Activated CD8-positive, alpha-beta T cell treated with anti-CD3 and anti-CD28 coated beads for 36 hours (primary cell): ENCODE results near the gene RPS6KA2. TPM values are rescaled to one million over a fixed set of nuclear protein-coding genes. Genes with fewer than 3 reads are reported as not detected.

Experiments
- ATAC-seq: fragments of 200-7000 bp; cut with Tn5 transposase; one replicate; pipeline ENCODE4 v1.10.0; 2021; ENCODE audit warnings: mild to moderate bottlenecking, moderate library complexity
- CTCF ChIA-PET: fragments of 350-600 bp; sonication (Branson Sonifier 250); formaldehyde crosslinking; loops from one replicate; lab custom pipeline; 2021; ENCODE audit warnings: antibody characterized with exemption; lab: Charles Lee
- POLR2A ChIA-PET: fragments of 350-600 bp; sonication (Branson Sonifier 250); formaldehyde crosslinking; loops from one replicate; lab custom pipeline; 2021; ENCODE audit warnings: antibody characterized with exemption; lab: Charles Lee
- DNase-seq: peaks from one replicate; pipeline ENCODE4 v3.0.0-alpha.2; 2020
- H3K27ac Mint-ChIP-seq: one replicate; pipeline ENCODE4 v1.8.0; 2021; ENCODE audit warnings: mild to moderate bottlenecking, mixed read lengths
- H3K27me3 Mint-ChIP-seq: one replicate; pipeline ENCODE4 v1.8.0; 2021; ENCODE audit warnings: mixed read lengths
- H3K36me3 Mint-ChIP-seq: one replicate; pipeline ENCODE4 v1.8.0; 2021; ENCODE audit warnings: low read depth, mixed read lengths
- H3K4me1 Mint-ChIP-seq: one replicate; pipeline ENCODE4 v1.8.0; 2021; ENCODE audit warnings: low read depth, mixed read lengths
- H3K4me3 Mint-ChIP-seq: one replicate; pipeline ENCODE4 v1.8.0; 2021; ENCODE audit warnings: mild to moderate bottlenecking, moderate library complexity, mixed read lengths
- H3K9me3 Mint-ChIP-seq: one replicate; pipeline ENCODE4 v1.8.0; 2021; ENCODE audit warnings: mixed read lengths
- intact Hi-C: fragments of 100-400 bp; cut with micrococcal nuclease; formaldehyde crosslinking; loops from one replicate; pipeline ENCODE4 v1.10.0; 2022
- total RNA-seq, 2 experiments: library from RNA; stranded (reverse); gene quantifications; one replicate each; pipeline ENCODE4 v1.2.3, GENCODE V29; 2021
- TF ChIP-seq, protein P1 (sequence below): fragments of 200-600 bp; IDR thresholded peaks from one replicate; pipeline ENCODE4 v1.8.0; 2022; ENCODE audit warnings: antibody characterized with exemption, mild to moderate bottlenecking

Gene RPS6KA2
- total RNA-seq, 2 experiments from 2014 or later = 5.8 TPM

DNA sequence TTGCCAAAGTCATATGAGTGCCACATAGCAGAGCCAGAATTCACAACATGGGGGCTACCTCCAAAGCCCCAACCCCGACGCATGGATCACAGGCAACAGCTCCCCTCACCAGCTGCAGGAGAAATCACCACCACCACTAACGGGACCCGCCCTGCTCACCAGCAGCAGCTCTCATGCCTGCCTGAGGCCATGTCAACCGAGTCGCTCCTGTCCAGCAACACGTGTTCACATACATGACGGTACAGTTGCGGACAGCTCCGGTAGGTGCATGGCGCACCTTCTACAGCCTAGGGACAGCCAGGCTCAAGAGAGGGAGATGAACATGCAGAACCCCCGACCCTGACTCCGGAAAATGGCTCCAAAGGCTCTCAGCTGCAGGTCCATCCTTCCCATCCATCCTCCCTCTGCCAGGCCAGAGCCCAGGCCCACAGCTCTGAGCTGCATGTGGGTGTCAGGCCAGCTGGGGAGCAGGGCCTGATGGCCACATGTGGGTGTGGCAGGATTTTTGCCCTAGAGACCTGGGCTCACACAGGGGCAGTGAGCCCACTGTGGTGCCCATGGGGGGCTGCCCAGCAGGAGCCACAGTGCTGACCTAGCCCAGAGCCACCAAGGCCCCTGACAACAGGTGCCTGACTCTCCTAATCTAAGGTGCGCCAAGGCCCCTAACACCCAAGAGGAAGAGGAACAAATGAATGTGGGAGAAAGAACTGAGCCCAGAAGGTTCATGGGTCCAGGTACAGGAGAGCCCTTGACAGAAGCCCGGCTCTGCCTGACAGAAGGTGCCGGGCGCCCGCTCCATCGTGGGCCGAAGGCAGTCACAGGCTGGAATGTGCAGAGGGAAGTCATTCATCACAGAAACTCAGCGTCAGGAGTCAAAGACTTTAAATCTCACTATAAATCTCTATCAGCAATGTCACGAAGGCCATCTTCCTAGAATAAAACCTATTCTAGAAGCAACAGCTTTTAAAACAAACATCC lies 10.5 kb downstream of the RPS6KA2 start:
- ATAC-seq (no peak), DNase-seq (no peak)
- H3K36me3 Mint-ChIP-seq = no peaks in the 10 kb centered on the region
- H3K27me3 Mint-ChIP-seq = peaks cover 3% of the 10 kb centered on the region
- TF ChIP-seq, protein P1, sequence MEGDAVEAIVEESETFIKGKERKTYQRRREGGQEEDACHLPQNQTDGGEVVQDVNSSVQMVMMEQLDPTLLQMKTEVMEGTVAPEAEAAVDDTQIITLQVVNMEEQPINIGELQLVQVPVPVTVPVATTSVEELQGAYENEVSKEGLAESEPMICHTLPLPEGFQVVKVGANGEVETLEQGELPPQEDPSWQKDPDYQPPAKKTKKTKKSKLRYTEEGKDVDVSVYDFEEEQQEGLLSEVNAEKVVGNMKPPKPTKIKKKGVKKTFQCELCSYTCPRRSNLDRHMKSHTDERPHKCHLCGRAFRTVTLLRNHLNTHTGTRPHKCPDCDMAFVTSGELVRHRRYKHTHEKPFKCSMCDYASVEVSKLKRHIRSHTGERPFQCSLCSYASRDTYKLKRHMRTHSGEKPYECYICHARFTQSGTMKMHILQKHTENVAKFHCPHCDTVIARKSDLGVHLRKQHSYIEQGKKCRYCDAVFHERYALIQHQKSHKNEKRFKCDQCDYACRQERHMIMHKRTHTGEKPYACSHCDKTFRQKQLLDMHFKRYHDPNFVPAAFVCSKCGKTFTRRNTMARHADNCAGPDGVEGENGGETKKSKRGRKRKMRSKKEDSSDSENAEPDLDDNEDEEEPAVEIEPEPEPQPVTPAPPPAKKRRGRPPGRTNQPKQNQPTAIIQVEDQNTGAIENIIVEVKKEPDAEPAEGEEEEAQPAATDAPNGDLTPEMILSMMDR = no peak
- no peaks in the 10 kb centered on the region for H3K4me1 Mint-ChIP-seq
- H3K27ac Mint-ChIP-seq = no peak overlapping the region
- intact Hi-C loops = no loop called here
- no peak overlapping the region for H3K4me3 Mint-ChIP-seq
- CTCF ChIA-PET = no interaction called here
- no peaks in the 10 kb centered on the region for H3K9me3 Mint-ChIP-seq
- POLR2A ChIA-PET = no interaction called here

DNA sequence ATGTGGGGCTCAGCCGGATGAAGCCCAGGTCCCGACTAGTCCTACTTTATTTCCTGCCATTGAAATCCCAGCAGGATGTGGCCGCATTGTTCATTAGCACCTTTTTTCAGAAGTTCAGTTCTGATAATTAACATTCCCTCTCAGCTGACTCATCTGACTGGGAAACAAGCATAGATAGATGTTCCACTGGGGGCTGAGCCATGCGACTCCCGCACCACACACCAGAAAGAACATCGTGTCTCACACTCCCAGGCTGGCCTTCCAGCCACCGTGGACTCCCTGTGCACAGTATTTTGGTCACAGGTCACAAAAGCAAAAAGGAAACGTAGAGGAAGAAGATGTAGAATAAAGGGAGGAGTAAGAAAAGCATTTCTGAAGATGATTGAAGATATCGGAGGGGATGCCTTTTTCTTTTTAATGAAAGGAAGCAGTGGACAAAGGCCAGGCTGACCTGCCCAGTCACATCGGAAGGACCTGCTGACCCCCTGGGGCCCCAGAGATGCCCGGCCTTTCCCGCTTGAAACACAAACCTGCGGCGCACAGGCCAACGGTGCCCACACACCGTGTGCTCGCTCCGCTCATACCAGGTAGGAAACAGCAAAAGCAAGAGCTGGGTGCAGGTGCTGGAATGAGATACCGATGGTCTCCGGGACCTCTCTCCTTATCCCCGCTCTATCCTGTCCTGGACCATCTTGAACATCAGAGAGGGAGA lies 11.8 kb downstream of the RPS6KA2 start:
- Mint-ChIP-seq H3K4me1 (no peaks in the 10 kb centered on the region), H3K27ac (no peak overlapping the region), H3K27me3 (no peaks in the 10 kb centered on the region), H3K4me3 (no peak overlapping the region), H3K36me3 (no peaks in the 10 kb centered on the region), H3K9me3 (no peaks in the 10 kb centered on the region)
- intact Hi-C loops = no loop called here
- ChIA-PET CTCF (no interaction called here), POLR2A (no interaction called here)
- ATAC-seq = no peak
- TF ChIP-seq, protein P1 = no peak
- DNase-seq = no peak

DNA sequence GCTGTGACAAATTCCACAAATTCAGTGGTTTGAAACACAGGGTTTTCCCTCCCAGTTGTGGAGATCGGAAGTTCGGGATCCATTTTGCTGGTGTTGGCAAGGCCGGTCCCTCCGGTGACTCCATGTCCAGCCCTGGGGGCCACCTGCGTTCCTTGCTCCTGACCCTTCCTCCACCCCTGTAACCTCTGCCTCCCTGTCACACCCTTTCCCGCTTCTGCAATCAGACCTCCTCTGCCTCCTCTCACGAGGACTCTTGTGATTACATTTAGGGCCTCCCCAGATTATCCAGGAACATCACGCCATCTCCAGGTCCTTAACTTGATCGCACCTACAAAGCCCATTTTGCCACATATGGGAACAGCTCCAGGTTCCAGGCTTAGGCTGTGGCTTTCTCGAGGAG lies 12.5 kb downstream of the RPS6KA2 start:
- ChIA-PET POLR2A (no interaction called here), CTCF (no interaction called here)
- TF ChIP-seq, protein P1 = no peak
- intact Hi-C loops = no loop called here
- no peaks in the 10 kb centered on the region for H3K36me3 Mint-ChIP-seq
- DNase-seq = no peak
- no peak for ATAC-seq
- no peaks in the 10 kb centered on the region for H3K4me1 Mint-ChIP-seq
- H3K9me3 Mint-ChIP-seq = no peaks in the 10 kb centered on the region
- no peaks in the 10 kb centered on the region for H3K27me3 Mint-ChIP-seq
- H3K4me3 Mint-ChIP-seq = no peak overlapping the region
- no peak overlapping the region for H3K27ac Mint-ChIP-seq

DNA sequence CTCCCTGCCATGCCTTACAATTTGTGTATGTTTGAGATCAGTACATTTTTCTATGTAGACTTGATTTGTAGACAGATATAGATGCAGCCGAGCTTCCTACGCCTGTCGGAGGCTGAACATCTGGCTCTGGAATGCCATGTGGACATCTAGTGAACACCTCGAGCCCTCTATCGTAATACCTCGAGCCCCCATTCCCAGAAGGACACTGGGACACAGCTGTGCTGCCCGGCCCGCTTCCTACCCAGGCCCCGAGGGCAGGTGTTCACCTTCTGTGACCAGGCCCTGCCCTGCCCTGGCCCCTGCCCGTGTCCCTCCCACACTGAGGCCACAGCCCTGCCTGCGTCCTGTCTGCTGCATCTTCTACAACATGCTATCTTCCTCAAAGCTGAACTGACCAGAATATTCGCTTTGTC lies 12.9 kb downstream of the RPS6KA2 start:
- ChIA-PET CTCF (no interaction called here), POLR2A (no interaction called here)
- no peak for ATAC-seq
- Mint-ChIP-seq H3K9me3 (no peaks in the 10 kb centered on the region), H3K4me3 (no peak overlapping the region), H3K36me3 (no peaks in the 10 kb centered on the region), H3K4me1 (no peaks in the 10 kb centered on the region), H3K27ac (no peak overlapping the region), H3K27me3 (no peaks in the 10 kb centered on the region)
- DNase-seq = no peak
- intact Hi-C loops = no loop called here
- TF ChIP-seq, protein P1 = no peak

DNA sequence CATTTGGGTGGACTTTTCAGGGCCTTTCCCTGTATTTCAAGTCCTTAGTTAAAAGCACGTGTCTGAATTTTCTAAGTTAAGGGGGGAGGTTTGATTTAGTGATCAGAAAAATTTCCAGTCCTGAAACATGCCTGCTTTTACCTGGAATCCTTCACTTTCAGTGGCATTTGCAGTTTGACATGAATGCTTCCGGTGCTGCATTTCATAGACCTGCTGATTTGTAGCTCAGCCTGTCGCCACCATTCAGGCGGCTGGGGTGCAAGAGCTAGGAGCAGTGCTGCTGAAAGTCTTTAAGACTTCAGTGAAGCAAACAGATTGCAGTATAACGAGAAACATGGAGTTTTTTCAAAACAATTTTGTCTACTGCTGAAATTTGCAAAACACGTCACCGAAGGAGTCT lies 14.0 kb downstream of the RPS6KA2 start:
- CTCF ChIA-PET = interaction anchor here (0.8 kb wide), 1 partner anchor 10 kb away, joined by 3 read pairs; no protein-coding TSS in a partner anchor
- TF ChIP-seq, protein P1 = no peak
- Mint-ChIP-seq H3K4me3 (no peak overlapping the region), H3K27ac (no peak overlapping the region), H3K4me1 (no peaks in the 10 kb centered on the region), H3K27me3 (no peaks in the 10 kb centered on the region), H3K36me3 (no peaks in the 10 kb centered on the region), H3K9me3 (no peaks in the 10 kb centered on the region)
- intact Hi-C loops = no loop called here
- ATAC-seq (no peak), DNase-seq (no peak)
- POLR2A ChIA-PET = no interaction called here
